Measurements from ENCODE around the gene XRCC5. TPM values are rescaled to one million over a fixed set of nuclear protein-coding genes. Genes with fewer than 3 reads are reported as not detected.

The XRCC5 gene
- 177 to 231 TPM (median 186 TPM) in 5 replicates for total RNA-seq (2022; extraction: Qiagen RNA extraction; ENCODE audit: low read depth)

GRCh38 chr2:216108967-216109921 is at the start of gene XRCC5:
Gene XRCC5 (plus strand): TSS chr2:216109348. CDS start chr2:216109437, 89 bp downstream.

GRCh38 chr2:216081487-216082116 is 27.5 kb upstream of the XRCC5 start, which contains the start of the genes PECR and TMEM169:
Gene PECR (minus strand): TSS chr2:216081809. CDS start chr2:216081741, 68 bp downstream.
Gene TMEM169 (plus strand): TSS chr2:216081919. CDS start chr2:216095964, 14,045 bp downstream.

Other genes starting within 250 kb of the XRCC5 start
- 4.8 to 6.0 TPM (median 5.3 TPM) in 5 replicates for gene MREG, start 95.8 kb upstream of the XRCC5 start, total RNA-seq (2022; extraction: Qiagen RNA extraction; ENCODE audit: low read depth)
- 14.3 to 17.6 TPM (median 14.8 TPM) in 5 replicates for gene PECR, start 27.5 kb upstream of the XRCC5 start, total RNA-seq (2022; extraction: Qiagen RNA extraction; ENCODE audit: low read depth)
- 0.34 to 0.80 TPM (median 0.52 TPM) in 5 replicates for gene TMEM169, start 27.4 kb upstream of the XRCC5 start, total RNA-seq (2022; extraction: Qiagen RNA extraction; ENCODE audit: low read depth)

Measured in A549 treated with CpdA at 1 μM for 4 hours (cell line).